ENCODE data around the gene GPC6.

Gene GPC6

DNA sequence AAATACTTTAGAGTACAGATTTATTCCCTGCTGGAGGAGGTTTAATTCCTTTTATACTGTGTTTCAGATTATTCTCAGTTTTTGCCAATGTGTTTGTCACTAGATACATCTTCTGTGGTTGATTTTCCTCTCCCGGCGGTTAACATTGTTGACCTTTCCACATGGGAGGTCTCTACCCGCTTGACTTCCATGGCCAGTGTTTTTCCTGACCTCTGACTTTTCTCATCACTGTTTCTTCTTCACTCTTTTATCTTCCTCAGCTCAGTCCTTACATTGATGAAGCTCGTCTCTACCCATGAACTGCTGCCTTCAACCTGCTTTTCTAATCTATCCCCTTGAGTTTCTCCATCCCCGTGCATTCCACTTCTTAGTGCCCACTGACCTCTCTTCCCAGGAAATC, 517.4 kb downstream of the GPC6 start:
- CTCF ChIA-PET, result no interaction called here
- POLR2A ChIA-PET, result no interaction called here
- no peak for TF ChIP-seq CTCF (IDR thresholded peaks at IDR 0.05; ENCODE audit: insufficient read depth, low read length, missing control alignments)
- no peak overlapping the region for H3K4me3 ChIP-seq (ENCODE audit: low read depth, low read length)
- no peak for DNase-seq (ENCODE audit: low read depth, low spot score)

GRCh38 chr13:93744886-93745285, 518.3 kb downstream of the GPC6 start:
- no peak for DNase-seq (ENCODE audit: low read depth, low spot score)
- POLR2A ChIA-PET, result no interaction called here
- no peak overlapping the region for H3K4me3 ChIP-seq (ENCODE audit: low read depth, low read length)
- CTCF ChIA-PET, result no interaction called here
- TF ChIP-seq CTCF (IDR thresholded peaks at IDR 0.05; ENCODE audit: insufficient read depth, low read length, missing control alignments), result no peak

DNA sequence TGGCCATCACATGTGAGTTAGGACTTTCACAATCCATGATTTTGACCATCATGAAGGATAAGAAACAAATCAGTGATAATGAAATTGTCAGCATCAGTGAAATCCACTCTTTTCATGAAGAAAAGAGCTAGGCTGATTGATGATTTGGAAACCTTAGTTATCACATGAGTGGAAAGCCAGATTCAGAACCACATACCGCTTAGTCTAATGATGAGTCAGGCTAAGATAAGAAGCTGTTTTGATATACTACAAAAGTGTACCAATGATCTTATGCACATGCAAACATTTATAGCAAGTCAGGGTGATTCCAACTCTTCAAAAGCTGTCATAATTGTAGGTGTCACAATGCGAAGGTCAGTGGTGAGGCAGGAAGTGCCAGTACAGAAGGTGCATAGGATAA, 519.3 kb downstream of the GPC6 start:
- no peak overlapping the region for H3K4me3 ChIP-seq (ENCODE audit: low read depth, low read length)
- CTCF ChIA-PET, result no interaction called here
- POLR2A ChIA-PET, result no interaction called here
- no peak for TF ChIP-seq CTCF (IDR thresholded peaks at IDR 0.05; ENCODE audit: insufficient read depth, low read length, missing control alignments)
- no peak for DNase-seq (ENCODE audit: low read depth, low spot score)

GRCh38 chr13:93746589-93746988, 520.0 kb downstream of the GPC6 start:
- ChIA-PET POLR2A (no interaction called here), CTCF (no interaction called here)
- no peak for TF ChIP-seq CTCF (IDR thresholded peaks at IDR 0.05; ENCODE audit: insufficient read depth, low read length, missing control alignments)
- no peak for DNase-seq (ENCODE audit: low read depth, low spot score)
- no peak overlapping the region for H3K4me3 ChIP-seq (ENCODE audit: low read depth, low read length)

- DNase-seq (ENCODE audit: low read depth, low spot score), result no peak
- ChIA-PET CTCF (interaction anchor here (1.0 kb wide), 1 partner anchor 9 kb away, joined by 3 read pairs; no protein-coding TSS in a partner anchor), POLR2A (no interaction called here)
- H3K4me3 ChIP-seq (ENCODE audit: low read depth, low read length), result no peak overlapping the region
- TF ChIP-seq CTCF (IDR thresholded peaks at IDR 0.05; ENCODE audit: insufficient read depth, low read length, missing control alignments), result no peak
These were observed 524.1 kb downstream of the GPC6 start for GRCh38 chr13:93750676-93751075.

DNA sequence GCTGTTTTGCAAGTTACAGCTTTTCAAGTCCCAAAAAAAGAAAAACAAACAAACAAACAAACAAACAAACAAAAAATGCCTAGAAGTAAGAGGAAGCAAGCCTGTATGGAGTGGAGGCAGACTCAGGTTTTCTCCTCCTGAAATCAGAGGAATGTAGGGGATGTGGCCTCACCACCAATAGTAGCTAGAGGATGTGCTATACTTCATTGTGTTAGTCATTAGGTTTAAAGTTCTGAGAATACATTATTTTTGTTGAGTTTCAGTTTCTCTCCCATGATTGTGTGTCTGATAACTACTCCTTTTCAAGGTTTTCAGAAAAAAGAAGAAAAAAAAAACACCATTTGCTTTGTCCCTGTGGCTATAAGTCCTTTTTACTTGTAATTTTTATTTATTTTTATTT, 524.5 kb downstream of the GPC6 start:
- CTCF ChIA-PET, result no interaction called here
- POLR2A ChIA-PET, result no interaction called here
- no peak for DNase-seq (ENCODE audit: low read depth, low spot score)
- no peak overlapping the region for H3K4me3 ChIP-seq (ENCODE audit: low read depth, low read length)
- no peak for TF ChIP-seq CTCF (IDR thresholded peaks at IDR 0.05; ENCODE audit: insufficient read depth, low read length, missing control alignments)

All from AG04449 (cell line).